Measurements from ENCODE around the gene DENND10. TPM values are rescaled to one million over a fixed set of nuclear protein-coding genes. Genes with fewer than 3 reads are reported as not detected.

DENND10 gene
- total and polyA plus RNA-seq, 4 donors: 17.9 to 37.7 (median 27.3) TPM

DNA sequence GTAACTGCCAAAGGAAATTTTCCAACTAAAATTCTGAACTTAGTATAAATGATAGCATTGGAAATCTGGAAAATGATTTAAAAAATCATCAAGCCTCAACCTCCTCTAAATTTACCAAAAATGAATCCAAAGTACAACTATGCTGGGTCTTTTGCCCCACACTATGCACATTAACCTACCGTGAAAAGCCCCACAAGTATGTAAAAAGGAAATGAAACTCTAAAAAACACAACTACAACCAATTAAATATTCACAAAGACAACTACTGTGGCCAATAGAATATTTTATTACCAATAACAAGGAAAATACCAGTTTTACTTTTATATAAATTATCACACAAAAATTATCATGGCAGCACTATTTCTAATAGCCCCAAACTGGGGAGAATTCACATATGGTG, 42.6 kb upstream of the DENND10 start:
- Histone ChIP-seq H3K36me3 (ENCODE audit: control insufficient read depth in 4 of 4, insufficient read depth in 3 of 4, low read depth in 1 of 4, low read length in 3 of 4) (peaks cover 14 to 86% (median 75%) of the 10 kb centered on the region in 4 donors), H3K9ac (ENCODE audit: low read depth in 1 of 2, low read length in 2 of 2) (no peak overlapping the region), H3K4me1 (ENCODE audit: control insufficient read depth in 4 of 4, insufficient read depth in 4 of 4, low read length in 3 of 4) (no peaks in the 10 kb centered on the region), H3K4me3 (ENCODE audit: low read depth in 1 of 3, low read length in 3 of 3) (no peak overlapping the region), H3K9me3 (ENCODE audit: control insufficient read depth in 4 of 4, low read length in 3 of 4) (no peaks in the 10 kb centered on the region), H3K27ac (ENCODE audit: low read depth in 1 of 2, low read length in 2 of 2) (no peak overlapping the region), H3K27me3 (ENCODE audit: control insufficient read depth in 4 of 4, insufficient read depth in 4 of 4, low read length in 3 of 4) (no peaks in the 10 kb centered on the region)
- TF ChIP-seq, protein P1, sequence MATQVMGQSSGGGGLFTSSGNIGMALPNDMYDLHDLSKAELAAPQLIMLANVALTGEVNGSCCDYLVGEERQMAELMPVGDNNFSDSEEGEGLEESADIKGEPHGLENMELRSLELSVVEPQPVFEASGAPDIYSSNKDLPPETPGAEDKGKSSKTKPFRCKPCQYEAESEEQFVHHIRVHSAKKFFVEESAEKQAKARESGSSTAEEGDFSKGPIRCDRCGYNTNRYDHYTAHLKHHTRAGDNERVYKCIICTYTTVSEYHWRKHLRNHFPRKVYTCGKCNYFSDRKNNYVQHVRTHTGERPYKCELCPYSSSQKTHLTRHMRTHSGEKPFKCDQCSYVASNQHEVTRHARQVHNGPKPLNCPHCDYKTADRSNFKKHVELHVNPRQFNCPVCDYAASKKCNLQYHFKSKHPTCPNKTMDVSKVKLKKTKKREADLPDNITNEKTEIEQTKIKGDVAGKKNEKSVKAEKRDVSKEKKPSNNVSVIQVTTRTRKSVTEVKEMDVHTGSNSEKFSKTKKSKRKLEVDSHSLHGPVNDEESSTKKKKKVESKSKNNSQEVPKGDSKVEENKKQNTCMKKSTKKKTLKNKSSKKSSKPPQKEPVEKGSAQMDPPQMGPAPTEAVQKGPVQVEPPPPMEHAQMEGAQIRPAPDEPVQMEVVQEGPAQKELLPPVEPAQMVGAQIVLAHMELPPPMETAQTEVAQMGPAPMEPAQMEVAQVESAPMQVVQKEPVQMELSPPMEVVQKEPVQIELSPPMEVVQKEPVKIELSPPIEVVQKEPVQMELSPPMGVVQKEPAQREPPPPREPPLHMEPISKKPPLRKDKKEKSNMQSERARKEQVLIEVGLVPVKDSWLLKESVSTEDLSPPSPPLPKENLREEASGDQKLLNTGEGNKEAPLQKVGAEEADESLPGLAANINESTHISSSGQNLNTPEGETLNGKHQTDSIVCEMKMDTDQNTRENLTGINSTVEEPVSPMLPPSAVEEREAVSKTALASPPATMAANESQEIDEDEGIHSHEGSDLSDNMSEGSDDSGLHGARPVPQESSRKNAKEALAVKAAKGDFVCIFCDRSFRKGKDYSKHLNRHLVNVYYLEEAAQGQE (IDR thresholded peaks at IDR 0.05): no peak
- TF ChIP-seq JUND (IDR thresholded peaks at IDR 0.05) (no peak), MAX (IDR thresholded peaks at IDR 0.05) (no peak), YY1 (IDR thresholded peaks at IDR 0.05) (no peak), SP1 (IDR thresholded peaks at IDR 0.05) (no peak), ATF3 (IDR thresholded peaks at IDR 0.05) (no peak), GABPA (IDR thresholded peaks at IDR 0.05 in 1 of 2, conservative IDR thresholded peaks at IDR 0.05 in 1 of 2) (no peak), HNF4A (conservative IDR thresholded peaks at IDR 0.05) (no peak), EGR1 (IDR thresholded peaks at IDR 0.05; ENCODE audit: low read depth in 2 of 2) (no peak)
- TF ChIP-seq, protein P2, sequence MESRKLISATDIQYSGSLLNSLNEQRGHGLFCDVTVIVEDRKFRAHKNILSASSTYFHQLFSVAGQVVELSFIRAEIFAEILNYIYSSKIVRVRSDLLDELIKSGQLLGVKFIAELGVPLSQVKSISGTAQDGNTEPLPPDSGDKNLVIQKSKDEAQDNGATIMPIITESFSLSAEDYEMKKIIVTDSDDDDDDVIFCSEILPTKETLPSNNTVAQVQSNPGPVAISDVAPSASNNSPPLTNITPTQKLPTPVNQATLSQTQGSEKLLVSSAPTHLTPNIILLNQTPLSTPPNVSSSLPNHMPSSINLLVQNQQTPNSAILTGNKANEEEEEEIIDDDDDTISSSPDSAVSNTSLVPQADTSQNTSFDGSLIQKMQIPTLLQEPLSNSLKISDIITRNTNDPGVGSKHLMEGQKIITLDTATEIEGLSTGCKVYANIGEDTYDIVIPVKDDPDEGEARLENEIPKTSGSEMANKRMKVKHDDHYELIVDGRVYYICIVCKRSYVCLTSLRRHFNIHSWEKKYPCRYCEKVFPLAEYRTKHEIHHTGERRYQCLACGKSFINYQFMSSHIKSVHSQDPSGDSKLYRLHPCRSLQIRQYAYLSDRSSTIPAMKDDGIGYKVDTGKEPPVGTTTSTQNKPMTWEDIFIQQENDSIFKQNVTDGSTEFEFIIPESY (IDR thresholded peaks at IDR 0.05): no peak
- TF ChIP-seq, protein P3, sequence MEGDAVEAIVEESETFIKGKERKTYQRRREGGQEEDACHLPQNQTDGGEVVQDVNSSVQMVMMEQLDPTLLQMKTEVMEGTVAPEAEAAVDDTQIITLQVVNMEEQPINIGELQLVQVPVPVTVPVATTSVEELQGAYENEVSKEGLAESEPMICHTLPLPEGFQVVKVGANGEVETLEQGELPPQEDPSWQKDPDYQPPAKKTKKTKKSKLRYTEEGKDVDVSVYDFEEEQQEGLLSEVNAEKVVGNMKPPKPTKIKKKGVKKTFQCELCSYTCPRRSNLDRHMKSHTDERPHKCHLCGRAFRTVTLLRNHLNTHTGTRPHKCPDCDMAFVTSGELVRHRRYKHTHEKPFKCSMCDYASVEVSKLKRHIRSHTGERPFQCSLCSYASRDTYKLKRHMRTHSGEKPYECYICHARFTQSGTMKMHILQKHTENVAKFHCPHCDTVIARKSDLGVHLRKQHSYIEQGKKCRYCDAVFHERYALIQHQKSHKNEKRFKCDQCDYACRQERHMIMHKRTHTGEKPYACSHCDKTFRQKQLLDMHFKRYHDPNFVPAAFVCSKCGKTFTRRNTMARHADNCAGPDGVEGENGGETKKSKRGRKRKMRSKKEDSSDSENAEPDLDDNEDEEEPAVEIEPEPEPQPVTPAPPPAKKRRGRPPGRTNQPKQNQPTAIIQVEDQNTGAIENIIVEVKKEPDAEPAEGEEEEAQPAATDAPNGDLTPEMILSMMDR (IDR thresholded peaks at IDR 0.05; ENCODE audit: low read depth, low read length, missing input control): no peak
- DNase-seq (ENCODE audit: low spot score): no peak
- 85% methylated on average over 1 of the region's 1 CpG for WGBS

DNA sequence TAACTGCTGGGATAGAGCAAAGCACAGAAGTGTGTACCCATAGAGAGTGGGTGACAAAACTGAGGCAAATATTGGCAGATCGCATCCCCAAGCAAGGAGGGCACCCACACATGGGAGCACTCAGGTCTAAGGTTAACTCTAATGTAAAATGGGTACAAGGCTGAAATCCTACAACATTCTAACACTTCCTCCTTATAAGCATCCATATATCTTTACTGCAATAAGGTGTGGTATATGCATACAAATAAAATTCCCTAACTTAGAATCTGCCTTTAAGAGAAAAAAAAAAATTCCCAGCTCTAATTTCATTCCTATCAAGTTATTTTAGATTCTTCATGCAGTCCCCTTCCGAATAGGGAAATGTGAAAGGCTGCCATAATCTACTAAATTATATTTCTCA, 42.0 kb upstream of the DENND10 start:
- H3K9ac ChIP-seq (ENCODE audit: low read depth in 1 of 2, low read length in 2 of 2): no peak overlapping the region
- WGBS: 94% methylated on average over 2 of the region's 2 CpGs
- DNase-seq (ENCODE audit: low spot score): no peak

More for the DNA sequence above, 42.0 kb upstream of the DENND10 start:
- no peak overlapping the region for H3K27ac ChIP-seq (ENCODE audit: low read depth in 1 of 2, low read length in 2 of 2)
- H3K9me3 ChIP-seq (ENCODE audit: control insufficient read depth in 4 of 4, low read length in 3 of 4): no peaks in the 10 kb centered on the region
- no peak overlapping the region for H3K4me3 ChIP-seq (ENCODE audit: low read depth in 1 of 3, low read length in 3 of 3)
- H3K4me1 ChIP-seq (ENCODE audit: control insufficient read depth in 4 of 4, insufficient read depth in 4 of 4, low read length in 3 of 4): no peaks in the 10 kb centered on the region
- peaks cover 14 to 86% (median 71%) of the 10 kb centered on the region in 4 donors for H3K36me3 ChIP-seq (ENCODE audit: control insufficient read depth in 4 of 4, insufficient read depth in 3 of 4, low read depth in 1 of 4, low read length in 3 of 4)
- TF ChIP-seq HNF4A (conservative IDR thresholded peaks at IDR 0.05): no peak
- no peak for TF ChIP-seq JUND (IDR thresholded peaks at IDR 0.05)
- TF ChIP-seq EGR1 (IDR thresholded peaks at IDR 0.05; ENCODE audit: low read depth in 2 of 2): no peak
- TF ChIP-seq RAD21 (IDR thresholded peaks at IDR 0.05): no peak
- no peak for TF ChIP-seq ATF3 (IDR thresholded peaks at IDR 0.05)
- no peak for TF ChIP-seq SP1 (IDR thresholded peaks at IDR 0.05)
- no peak for TF ChIP-seq FOXA1 (IDR thresholded peaks at IDR 0.05)
- H3K27me3 ChIP-seq (ENCODE audit: control insufficient read depth in 4 of 4, insufficient read depth in 4 of 4, low read length in 3 of 4): no peaks in the 10 kb centered on the region
